ENCODE data around the gene ZNF730. TPM values are rescaled to one million over a fixed set of nuclear protein-coding genes. Genes with fewer than 3 reads are reported as not detected.
"Not testable (repeated sequence)": the region's sequence is repeated elsewhere in the genome, so short reads cannot be mapped to it uniquely, and the experiment has no call there.

Gene ZNF730
- polyA plus RNA-seq, 3 donors = not detected

GRCh38 chr19:23145617-23146415 is 29.0 kb downstream of the ZNF730 start:
- H4K20me1 ChIP-seq (ENCODE audit: insufficient read depth, low read length) = no peaks in the 10 kb centered on the region
- no CpG with 5 or more reads among the region's 3 CpGs for WGBS (ENCODE audit: insufficient coverage)

GRCh38 chr19:23160766-23161165 is 43.9 kb downstream of the ZNF730 start:
- Mint-ChIP-seq H3K36me3 (peaks cover 0 to 3% of the 10 kb centered on the region in 2 donors), H3K27me3 (ENCODE audit: low read depth in 3 of 3) (peaks cover 0 to 3% (median 2%) of the 10 kb centered on the region in 3 donors), H3K27ac (no peak overlapping the region), H3K4me3 (no peak overlapping the region), H3K4me1 (no peaks in the 10 kb centered on the region), H3K9me3 (peaks cover 24 to 77% (median 70%) of the 10 kb centered on the region in 7 donors)
- H3K9me3 ChIP-seq (replicated peaks in 1 of 2; ENCODE audit: control insufficient read depth in 1 of 2, insufficient read depth in 1 of 2, low read length in 2 of 2) = peaks cover 53 to 77% of the 10 kb centered on the region in 2 donors
- no peaks in the 10 kb centered on the region for H3K4me1 ChIP-seq (ENCODE audit: control insufficient read depth in 1 of 2, insufficient read depth in 2 of 2, low read length in 2 of 2)
- no peak overlapping the region for H3K4me3 ChIP-seq (replicated peaks in 1 of 3; ENCODE audit: low read depth in 2 of 3, low read length in 3 of 3)
- intact Hi-C loops (cut with micrococcal nuclease) = no loop called here
- no peaks in the 10 kb centered on the region for H3K27me3 ChIP-seq (ENCODE audit: control insufficient read depth in 2 of 2, insufficient read depth in 2 of 2, low read length in 2 of 2)
- no peak overlapping the region for H3K27ac ChIP-seq (ENCODE audit: low read depth in 1 of 2, low read length in 2 of 2)
- H3K4me2 ChIP-seq (replicated peaks; ENCODE audit: extremely low read depth, low read length, poor library complexity, severe bottlenecking) = no peak overlapping the region
- WGBS (ENCODE audit: insufficient coverage) = 91% methylated on average over 9 of the region's 23 CpGs
- no peaks in the 10 kb centered on the region for H3K79me2 ChIP-seq (ENCODE audit: insufficient read depth, low read length)
- H3K9ac ChIP-seq (ENCODE audit: insufficient read depth, low read length, poor library complexity, severe bottlenecking) = no peak overlapping the region
- no peaks in the 10 kb centered on the region for H4K20me1 ChIP-seq (ENCODE audit: insufficient read depth, low read length)
- H3K36me3 ChIP-seq (replicated peaks in 1 of 2; ENCODE audit: control insufficient read depth in 1 of 2, insufficient read depth in 2 of 2, low read length in 2 of 2) = no peaks in the 10 kb centered on the region
- no peak for DNase-seq
- TF ChIP-seq, protein P1, sequence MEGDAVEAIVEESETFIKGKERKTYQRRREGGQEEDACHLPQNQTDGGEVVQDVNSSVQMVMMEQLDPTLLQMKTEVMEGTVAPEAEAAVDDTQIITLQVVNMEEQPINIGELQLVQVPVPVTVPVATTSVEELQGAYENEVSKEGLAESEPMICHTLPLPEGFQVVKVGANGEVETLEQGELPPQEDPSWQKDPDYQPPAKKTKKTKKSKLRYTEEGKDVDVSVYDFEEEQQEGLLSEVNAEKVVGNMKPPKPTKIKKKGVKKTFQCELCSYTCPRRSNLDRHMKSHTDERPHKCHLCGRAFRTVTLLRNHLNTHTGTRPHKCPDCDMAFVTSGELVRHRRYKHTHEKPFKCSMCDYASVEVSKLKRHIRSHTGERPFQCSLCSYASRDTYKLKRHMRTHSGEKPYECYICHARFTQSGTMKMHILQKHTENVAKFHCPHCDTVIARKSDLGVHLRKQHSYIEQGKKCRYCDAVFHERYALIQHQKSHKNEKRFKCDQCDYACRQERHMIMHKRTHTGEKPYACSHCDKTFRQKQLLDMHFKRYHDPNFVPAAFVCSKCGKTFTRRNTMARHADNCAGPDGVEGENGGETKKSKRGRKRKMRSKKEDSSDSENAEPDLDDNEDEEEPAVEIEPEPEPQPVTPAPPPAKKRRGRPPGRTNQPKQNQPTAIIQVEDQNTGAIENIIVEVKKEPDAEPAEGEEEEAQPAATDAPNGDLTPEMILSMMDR (IDR thresholded peaks at IDR 0.05) = no peak
- H2AFZ ChIP-seq (ENCODE audit: insufficient read depth, low read depth, low read length, poor library complexity, severe bottlenecking) = no peak overlapping the region

More at GRCh38 chr19:23145617-23146415, 29.0 kb downstream of the ZNF730 start:
- no peak overlapping the region for H3K4me3 Mint-ChIP-seq
- H3K27ac Mint-ChIP-seq = no peak overlapping the region
- H3K36me3 ChIP-seq (replicated peaks in 1 of 2; ENCODE audit: control insufficient read depth in 1 of 2, insufficient read depth in 2 of 2, low read length in 2 of 2) = no peaks in the 10 kb centered on the region
- TF ChIP-seq, protein P1 (IDR thresholded peaks at IDR 0.05) = no peak
- no peaks in the 10 kb centered on the region for H3K79me2 ChIP-seq (ENCODE audit: insufficient read depth, low read length)
- DNase-seq = no peak
- H3K27me3 Mint-ChIP-seq (ENCODE audit: low read depth in 3 of 3) = no peaks in the 10 kb centered on the region
- intact Hi-C loops (cut with micrococcal nuclease) = no loop called here
- no peaks in the 10 kb centered on the region for H3K27me3 ChIP-seq (ENCODE audit: control insufficient read depth in 2 of 2, insufficient read depth in 2 of 2, low read length in 2 of 2)
- H3K27ac ChIP-seq (ENCODE audit: low read depth in 1 of 2, low read length in 2 of 2) = no peak overlapping the region
- no peak overlapping the region for H3K9ac ChIP-seq (ENCODE audit: insufficient read depth, low read length, poor library complexity, severe bottlenecking)
- no peak overlapping the region for H3K4me3 ChIP-seq (replicated peaks in 1 of 3; ENCODE audit: low read depth in 2 of 3, low read length in 3 of 3)
- H3K9me3 Mint-ChIP-seq = peaks cover 14 to 65% (median 56%) of the 10 kb centered on the region in 7 donors
- H3K4me1 Mint-ChIP-seq = no peaks in the 10 kb centered on the region
- H3K4me2 ChIP-seq (replicated peaks; ENCODE audit: extremely low read depth, low read length, poor library complexity, severe bottlenecking) = no peak overlapping the region
- H3K4me1 ChIP-seq (ENCODE audit: control insufficient read depth in 1 of 2, insufficient read depth in 2 of 2, low read length in 2 of 2) = no peaks in the 10 kb centered on the region
- peaks cover 0 to 10% of the 10 kb centered on the region in 2 donors for H3K36me3 Mint-ChIP-seq
- peaks cover 35 to 88% of the 10 kb centered on the region in 2 donors for H3K9me3 ChIP-seq (replicated peaks in 1 of 2; ENCODE audit: control insufficient read depth in 1 of 2, insufficient read depth in 1 of 2, low read length in 2 of 2)
- no peak overlapping the region for H2AFZ ChIP-seq (ENCODE audit: insufficient read depth, low read depth, low read length, poor library complexity, severe bottlenecking)

GRCh38 chr19:23168286-23168685 is 51.5 kb downstream of the ZNF730 start:
- H3K4me2 ChIP-seq (replicated peaks; ENCODE audit: extremely low read depth, low read length, poor library complexity, severe bottlenecking); H3K27me3 Mint-ChIP-seq (ENCODE audit: low read depth in 3 of 3); H2AFZ ChIP-seq (ENCODE audit: insufficient read depth, low read depth, low read length, poor library complexity, severe bottlenecking); DNase-seq; H3K4me3 Mint-ChIP-seq; H3K4me3 ChIP-seq (replicated peaks in 1 of 3; ENCODE audit: low read depth in 2 of 3, low read length in 3 of 3); H3K79me2 ChIP-seq (ENCODE audit: insufficient read depth, low read length); H3K4me1 Mint-ChIP-seq; H3K27ac Mint-ChIP-seq; H3K36me3 Mint-ChIP-seq; intact Hi-C loops (cut with micrococcal nuclease); H3K27me3 ChIP-seq (ENCODE audit: control insufficient read depth in 2 of 2, insufficient read depth in 2 of 2, low read length in 2 of 2); H3K27ac ChIP-seq (ENCODE audit: low read depth in 1 of 2, low read length in 2 of 2); H4K20me1 ChIP-seq (ENCODE audit: insufficient read depth, low read length); H3K9ac ChIP-seq (ENCODE audit: insufficient read depth, low read length, poor library complexity, severe bottlenecking); H3K36me3 ChIP-seq (replicated peaks in 1 of 2; ENCODE audit: control insufficient read depth in 1 of 2, insufficient read depth in 2 of 2, low read length in 2 of 2); H3K4me1 ChIP-seq (ENCODE audit: control insufficient read depth in 1 of 2, insufficient read depth in 2 of 2, low read length in 2 of 2): not testable (repeated sequence)
- WGBS (ENCODE audit: insufficient coverage) = 6% methylated on average over 4 of the region's 9 CpGs
- H3K9me3 ChIP-seq (replicated peaks in 1 of 2; ENCODE audit: control insufficient read depth in 1 of 2, insufficient read depth in 1 of 2, low read length in 2 of 2) = peaks cover 31 to 34% of the 10 kb centered on the region in 2 donors
- H3K9me3 Mint-ChIP-seq = peaks cover 13 to 54% (median 45%) of the 10 kb centered on the region in 7 donors
